ENCODE data around the gene SLC25A39.

SLC25A39 gene

DNA sequence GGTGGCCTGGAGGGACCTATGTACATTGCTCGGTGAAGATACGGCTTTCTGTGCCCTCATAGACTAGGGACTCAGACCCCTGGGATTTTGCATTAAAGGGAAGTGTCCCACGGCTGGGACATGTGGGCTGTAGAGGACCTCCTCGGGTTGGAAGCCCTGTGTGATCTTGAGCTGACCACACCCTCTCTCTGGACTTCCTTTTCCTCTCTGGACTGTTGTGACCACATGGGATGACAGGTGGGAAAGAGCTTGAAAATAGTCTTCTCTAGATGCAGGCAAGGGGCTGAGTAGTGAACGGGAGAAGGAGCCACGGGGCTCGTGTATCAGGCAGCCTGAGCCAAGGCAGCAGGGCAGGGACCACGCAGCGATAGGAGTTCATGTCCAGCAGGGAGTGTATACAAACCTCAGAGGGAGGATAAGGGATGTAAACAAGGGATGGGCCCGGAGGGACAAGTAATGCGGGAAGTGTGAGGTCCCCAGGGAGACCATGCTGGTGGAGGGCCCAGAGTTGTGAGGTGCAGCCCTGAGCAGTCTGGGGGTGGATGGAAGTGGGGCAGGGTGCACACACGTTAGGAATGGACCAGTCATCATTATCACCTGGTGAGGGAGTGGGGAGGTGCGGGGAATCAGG is 52.2 kb downstream of the SLC25A39 start:
- no peak for DNase-seq
